Tibial nerve (tissue), 4 donors: ENCODE measurements around the gene ORMDL2. TPM values are rescaled to one million over a fixed set of nuclear protein-coding genes. Genes with fewer than 3 reads are reported as not detected.

ENCODE experiments used
- DNase-seq, 2 donors: peaks; one replicate each; pipeline ENCODE4 v3.0.0-alpha.2; 2019; ENCODE audit warnings: low spot score in 2 of 2
- H3K27ac ChIP-seq, 4 donors: fragments of 200-600 bp; sonication (generic) in 3 of 4; one replicate each; pipeline ENCODE4 v1.5.1; 2017 to 2019; ENCODE audit warnings: mild to moderate bottlenecking in 1 of 4
- H3K27me3 ChIP-seq, 2 donors: fragments of 200-600 bp; sonication (generic) in 1 of 2; one replicate each; pipeline versions ENCODE4 v1.5.1 to v1.6.0; 2017 to 2019
- H3K36me3 ChIP-seq, 3 donors: fragments of 200-600 bp; sonication (generic); one replicate each; pipeline ENCODE4 v1.5.1; 2018 to 2019
- H3K4me1 ChIP-seq, 4 donors: fragments of 200-600 bp; sonication (generic) in 3 of 4; one replicate each; pipeline ENCODE4 v1.5.1; 2017 to 2019
- H3K4me3 ChIP-seq, 4 donors: fragments of 200-600 bp; sonication (generic) in 3 of 4; one replicate each; pipeline ENCODE4 v1.5.1; 2017 to 2019; ENCODE audit warnings: mild to moderate bottlenecking in 1 of 4, moderate library complexity in 1 of 4
- H3K9me3 ChIP-seq, 4 donors: fragments of 200-600 bp; sonication (generic) in 3 of 4; one replicate each; pipeline ENCODE4 v1.5.1; 2017 to 2019
- EP300 ChIP-seq, 2 donors: sonication (generic); formaldehyde crosslinking; IDR thresholded peaks; one replicate each; pipeline ENCODE4 v1.6.1; 2017; ENCODE audit warnings: antibody characterized with exemption in 2 of 2, mild to moderate bottlenecking in 1 of 2
- POLR2A ChIP-seq, 2 donors: fragments of 450-650 bp; IDR thresholded peaks; one replicate each; pipeline ENCODE4 v1.6.1; 2017; ENCODE audit warnings: antibody characterized with exemption in 2 of 2, mild to moderate bottlenecking in 2 of 2, moderate library complexity in 2 of 2
- WGBS, 2 donors: methylation state at CpG; one replicate each; pipeline ENCODE4 v1.1.5; 2018; 5-methylcytosine and 5-hydroxymethylcytosine counted together
- total RNA-seq, 4 donors: library from RNA; depleted of rRNA; stranded (reverse); fragments of >200 nt; gene quantifications; one replicate each; pipeline ENCODE4 v1.1.0, GENCODE V29; 2016
- TF ChIP-seq, protein P1 (sequence below), 5 experiments: fragments of 200-600 bp in 3 of 5; fragments of 450-650 bp in 2 of 5; sonication (generic) in 3 of 5; IDR thresholded peaks; one replicate each; pipeline ENCODE4 v1.5.1; 2016 to 2019; ENCODE audit warnings: antibody characterized with exemption in 5 of 5, mild to moderate bottlenecking in 3 of 5, moderate library complexity in 2 of 5

The ORMDL2 gene, protein sequence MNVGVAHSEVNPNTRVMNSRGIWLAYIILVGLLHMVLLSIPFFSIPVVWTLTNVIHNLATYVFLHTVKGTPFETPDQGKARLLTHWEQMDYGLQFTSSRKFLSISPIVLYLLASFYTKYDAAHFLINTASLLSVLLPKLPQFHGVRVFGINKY
- 10 to 100 TPM; 12.9 to 18.6 (median 14.5) TPM for total RNA-seq

DNA sequence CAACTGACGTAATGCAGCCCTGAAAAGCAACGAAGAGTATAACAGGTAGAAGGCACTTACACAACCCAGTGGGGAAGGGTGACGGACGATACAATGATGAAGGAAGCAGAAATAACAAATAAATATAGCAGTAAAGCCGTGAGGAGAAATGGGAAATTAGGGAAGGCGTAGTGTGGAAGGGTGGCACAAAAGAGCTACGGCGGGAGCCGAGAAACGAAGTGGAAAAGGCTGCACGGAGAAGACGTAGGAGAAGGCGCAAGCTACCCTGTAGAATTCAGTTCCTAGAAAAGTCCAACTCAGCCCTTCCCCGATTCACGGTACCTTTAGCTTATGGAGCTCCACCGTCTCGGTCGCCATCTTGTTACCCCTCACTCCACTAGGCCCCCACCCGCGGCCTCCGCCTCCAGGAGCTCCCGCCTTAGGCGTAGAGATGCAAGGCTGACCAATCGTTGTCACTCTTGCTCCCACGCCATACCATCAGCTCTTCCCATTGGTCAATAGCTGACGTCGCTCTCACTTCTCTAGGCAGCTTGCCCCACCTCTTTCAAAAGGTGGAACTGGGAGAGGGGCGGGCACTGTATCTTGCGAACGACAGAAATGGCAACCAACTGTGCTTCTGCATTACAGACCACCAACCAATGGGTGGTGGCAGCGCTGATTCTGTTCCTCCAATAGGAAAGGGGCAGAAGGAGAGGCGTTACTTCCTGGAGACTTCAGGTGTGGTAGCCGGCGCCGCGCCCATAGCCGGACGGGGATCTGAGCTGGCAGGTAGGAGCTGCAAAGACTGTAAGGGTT is at the start of gene ORMDL2, which contains the start of gene SARNP:
TSS of gene ORMDL2 (plus strand) at position 697 of the 795 bp plus-strand sequence. CDS start 959 bp downstream, outside the sequence.
TSS of gene SARNP (minus strand) at position 380 of the 795 bp plus-strand sequence. CDS start at position 357, 23 bp downstream.
- TF ChIP-seq, protein P1, sequence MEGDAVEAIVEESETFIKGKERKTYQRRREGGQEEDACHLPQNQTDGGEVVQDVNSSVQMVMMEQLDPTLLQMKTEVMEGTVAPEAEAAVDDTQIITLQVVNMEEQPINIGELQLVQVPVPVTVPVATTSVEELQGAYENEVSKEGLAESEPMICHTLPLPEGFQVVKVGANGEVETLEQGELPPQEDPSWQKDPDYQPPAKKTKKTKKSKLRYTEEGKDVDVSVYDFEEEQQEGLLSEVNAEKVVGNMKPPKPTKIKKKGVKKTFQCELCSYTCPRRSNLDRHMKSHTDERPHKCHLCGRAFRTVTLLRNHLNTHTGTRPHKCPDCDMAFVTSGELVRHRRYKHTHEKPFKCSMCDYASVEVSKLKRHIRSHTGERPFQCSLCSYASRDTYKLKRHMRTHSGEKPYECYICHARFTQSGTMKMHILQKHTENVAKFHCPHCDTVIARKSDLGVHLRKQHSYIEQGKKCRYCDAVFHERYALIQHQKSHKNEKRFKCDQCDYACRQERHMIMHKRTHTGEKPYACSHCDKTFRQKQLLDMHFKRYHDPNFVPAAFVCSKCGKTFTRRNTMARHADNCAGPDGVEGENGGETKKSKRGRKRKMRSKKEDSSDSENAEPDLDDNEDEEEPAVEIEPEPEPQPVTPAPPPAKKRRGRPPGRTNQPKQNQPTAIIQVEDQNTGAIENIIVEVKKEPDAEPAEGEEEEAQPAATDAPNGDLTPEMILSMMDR (IDR thresholded peaks at IDR 0.05): peak in 1 of 5 experiments; percentile 27
- peak; percentile 9 to 81 for TF ChIP-seq POLR2A (IDR thresholded peaks at IDR 0.05)
- peak; percentile 64 to 95 for TF ChIP-seq EP300 (IDR thresholded peaks at IDR 0.05)
- WGBS, 2 donors: 0% methylated on average over 38 of the region's 38 CpGs
- H3K4me1 ChIP-seq: peaks cover 8 to 54% (median 17%) of the 10 kb centered on the region in 4 donors
- H3K36me3 ChIP-seq: peaks cover 0 to 52% (median 18%) of the 10 kb centered on the region in 3 donors
- peak; percentile 95 to 99 for DNase-seq
- peak within 1 kb of the TSS; percentile 84 to 93 (median 91) for H3K27ac ChIP-seq
- H3K27me3 ChIP-seq: peaks cover 0 to 3% of the 10 kb centered on the region in 2 donors
- H3K9me3 ChIP-seq: no peaks in the 10 kb centered on the region
- peak within 1 kb of the TSS; percentile 59 to 96 (median 86) for H3K4me3 ChIP-seq

DNA sequence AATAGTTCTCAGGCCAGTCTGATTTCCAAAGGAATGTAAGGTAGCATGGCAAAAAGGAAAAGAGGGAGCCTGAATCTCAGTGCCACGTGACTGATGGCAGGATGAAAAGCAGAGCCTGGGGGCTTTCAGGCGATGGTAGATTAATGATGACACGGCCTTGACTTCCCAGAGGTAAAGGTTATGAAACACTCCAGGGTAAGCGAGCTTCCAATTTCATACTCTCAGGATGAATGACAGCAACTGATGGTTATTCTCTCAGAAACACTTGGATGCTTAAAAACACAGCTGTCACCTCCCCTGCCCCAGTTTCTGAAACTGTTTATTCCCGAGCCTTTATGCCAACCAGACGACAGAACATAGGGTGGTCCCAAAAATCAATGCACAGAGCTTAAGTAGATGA is 46.1 kb upstream of the ORMDL2 start:
- no peak for DNase-seq
- Histone ChIP-seq H3K27me3 (no peaks in the 10 kb centered on the region), H3K27ac (no peak overlapping the region), H3K4me3 (no peak overlapping the region), H3K9me3 (no peaks in the 10 kb centered on the region), H3K4me1 (no peaks in the 10 kb centered on the region), H3K36me3 (peaks cover 0 to 56% (median 0%) of the 10 kb centered on the region in 3 donors)
- 65 to 66% methylated on average over 6 of the region's 6 CpGs for WGBS, 2 donors
- TF ChIP-seq POLR2A (IDR thresholded peaks at IDR 0.05): no peak
- TF ChIP-seq EP300 (IDR thresholded peaks at IDR 0.05): no peak
- TF ChIP-seq, protein P1 (IDR thresholded peaks at IDR 0.05): no peak

DNA sequence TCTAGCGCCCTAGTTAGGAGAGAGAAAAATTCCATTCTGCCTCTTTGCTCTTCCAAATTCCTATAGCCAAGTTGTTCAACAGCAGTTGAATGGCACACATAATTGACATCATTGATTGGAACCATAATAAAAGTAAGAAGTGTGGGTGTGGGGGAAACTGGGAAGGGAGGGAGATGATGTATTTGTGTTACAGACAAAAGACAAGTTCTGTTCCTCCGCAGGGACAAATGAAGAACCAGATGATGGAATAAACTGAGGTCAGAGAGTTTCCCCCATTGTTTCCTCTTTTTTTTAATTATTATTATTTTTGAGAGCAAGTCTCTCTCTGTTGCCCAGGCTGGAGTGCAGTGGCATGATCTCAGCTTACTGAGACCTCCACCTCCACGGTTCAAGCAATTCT is 40.0 kb upstream of the ORMDL2 start:
- 56 to 57% methylated on average over 3 of the region's 3 CpGs for WGBS, 2 donors
- H3K27me3 ChIP-seq: no peaks in the 10 kb centered on the region
- H3K9me3 ChIP-seq: no peaks in the 10 kb centered on the region
- no peak overlapping the region for H3K4me3 ChIP-seq
- peaks cover 0 to 12% (median 0%) of the 10 kb centered on the region in 4 donors for H3K4me1 ChIP-seq
- H3K27ac ChIP-seq: no peak overlapping the region
- TF ChIP-seq EP300 (IDR thresholded peaks at IDR 0.05): no peak
- peaks cover 0 to 71% (median 0%) of the 10 kb centered on the region in 3 donors for H3K36me3 ChIP-seq
- no peak for DNase-seq

DNA sequence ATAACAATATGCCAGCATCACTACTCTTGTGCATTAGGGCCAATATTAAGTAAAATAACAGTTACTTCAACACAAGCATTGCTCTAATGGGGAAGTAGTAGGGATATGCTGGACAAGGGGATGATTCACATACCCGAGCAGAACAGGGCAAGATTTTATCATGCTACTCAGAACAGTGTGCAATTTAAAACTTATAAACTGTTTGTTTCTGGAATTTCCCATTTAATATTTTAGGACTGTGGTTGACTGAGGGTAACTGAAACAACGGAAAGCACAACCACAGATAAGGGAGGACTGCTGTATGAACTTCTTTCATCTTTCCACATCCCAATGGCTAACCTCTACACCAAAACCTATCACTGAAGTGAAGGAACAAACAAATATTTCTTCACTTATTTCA is 37.2 kb upstream of the ORMDL2 start:
- H3K4me3 ChIP-seq: no peak overlapping the region
- no peaks in the 10 kb centered on the region for H3K9me3 ChIP-seq
- H3K36me3 ChIP-seq: peaks cover 0 to 92% (median 0%) of the 10 kb centered on the region in 3 donors
- DNase-seq: no peak
- H3K4me1 ChIP-seq: peaks cover 0 to 12% (median 0%) of the 10 kb centered on the region in 4 donors
- WGBS, 2 donors: 40 to 49% methylated on average over 2 of the region's 2 CpGs
- TF ChIP-seq EP300 (IDR thresholded peaks at IDR 0.05) (no peak), POLR2A (IDR thresholded peaks at IDR 0.05) (no peak)
- TF ChIP-seq, protein P1 (IDR thresholded peaks at IDR 0.05): no peak
- no peak overlapping the region for H3K27ac ChIP-seq
- H3K27me3 ChIP-seq: no peaks in the 10 kb centered on the region

DNA sequence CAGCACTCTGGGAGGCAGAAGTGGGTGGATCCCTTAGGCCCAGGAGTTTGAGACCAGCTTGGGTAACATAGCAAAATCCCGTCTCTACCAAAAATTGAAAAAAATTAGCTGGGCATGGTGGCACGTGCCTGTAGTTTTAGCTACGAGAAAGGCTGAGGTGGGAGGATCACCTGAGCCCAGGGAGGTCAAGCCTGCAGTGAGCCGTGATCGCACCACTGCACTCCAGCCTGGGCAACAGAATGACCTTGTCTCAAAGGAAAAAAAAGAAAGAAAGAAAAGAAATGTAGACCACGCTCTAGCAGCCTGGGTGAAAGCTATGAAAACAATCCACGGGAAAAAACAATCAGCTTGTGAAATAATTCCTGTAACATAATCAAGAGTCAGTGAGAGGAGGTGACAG is 29.3 kb upstream of the ORMDL2 start:
- TF ChIP-seq, protein P1 (IDR thresholded peaks at IDR 0.05): no peak
- no peak for TF ChIP-seq POLR2A (IDR thresholded peaks at IDR 0.05)
- no peak for TF ChIP-seq EP300 (IDR thresholded peaks at IDR 0.05)
- Histone ChIP-seq H3K4me3 (no peak overlapping the region), H3K27me3 (no peaks in the 10 kb centered on the region), H3K9me3 (no peaks in the 10 kb centered on the region), H3K27ac (no peak overlapping the region), H3K4me1 (no peaks in the 10 kb centered on the region), H3K36me3 (peaks cover 0 to 92% (median 0%) of the 10 kb centered on the region in 3 donors)
- no peak for DNase-seq
- 82 to 87% methylated on average over 7 of the region's 7 CpGs for WGBS, 2 donors
